Activated naive CD4-positive, alpha-beta T cell treated with anti-CD3 and anti-CD28 coated beads, Interleukin-2, amount 10 ng/mL, durations not matched to agents 7 days and 5 days (primary cell): ENCODE data around the gene F7.

Experiments
- CTCF ChIA-PET: fragments of 350-600 bp; sonication (Branson Sonifier 250); formaldehyde crosslinking; loops from one replicate; lab custom pipeline; 2021; ENCODE audit warnings: antibody characterized with exemption; lab: Charles Lee
- DNase-seq: peaks from one replicate; pipeline ENCODE4 v3.0.0-alpha.2; 2020
- H3K27ac Mint-ChIP-seq: one replicate; pipeline ENCODE4 v1.8.0; 2021; ENCODE audit warnings: mild to moderate bottlenecking, moderate library complexity, mixed read lengths
- H3K27me3 Mint-ChIP-seq: one replicate; pipeline ENCODE4 v1.8.0; 2021; ENCODE audit warnings: mild to moderate bottlenecking, mixed read lengths
- H3K36me3 Mint-ChIP-seq: one replicate; pipeline ENCODE4 v1.8.0; 2021; ENCODE audit warnings: mixed read lengths
- H3K4me1 Mint-ChIP-seq: one replicate; pipeline ENCODE4 v1.8.0; 2021; ENCODE audit warnings: mixed read lengths
- H3K4me3 Mint-ChIP-seq: one replicate; pipeline ENCODE4 v1.8.0; 2021; ENCODE audit warnings: mild to moderate bottlenecking, moderate library complexity, mixed read lengths
- H3K9me3 Mint-ChIP-seq: one replicate; pipeline ENCODE4 v1.8.0; 2021; ENCODE audit warnings: mixed read lengths

The F7 gene

DNA sequence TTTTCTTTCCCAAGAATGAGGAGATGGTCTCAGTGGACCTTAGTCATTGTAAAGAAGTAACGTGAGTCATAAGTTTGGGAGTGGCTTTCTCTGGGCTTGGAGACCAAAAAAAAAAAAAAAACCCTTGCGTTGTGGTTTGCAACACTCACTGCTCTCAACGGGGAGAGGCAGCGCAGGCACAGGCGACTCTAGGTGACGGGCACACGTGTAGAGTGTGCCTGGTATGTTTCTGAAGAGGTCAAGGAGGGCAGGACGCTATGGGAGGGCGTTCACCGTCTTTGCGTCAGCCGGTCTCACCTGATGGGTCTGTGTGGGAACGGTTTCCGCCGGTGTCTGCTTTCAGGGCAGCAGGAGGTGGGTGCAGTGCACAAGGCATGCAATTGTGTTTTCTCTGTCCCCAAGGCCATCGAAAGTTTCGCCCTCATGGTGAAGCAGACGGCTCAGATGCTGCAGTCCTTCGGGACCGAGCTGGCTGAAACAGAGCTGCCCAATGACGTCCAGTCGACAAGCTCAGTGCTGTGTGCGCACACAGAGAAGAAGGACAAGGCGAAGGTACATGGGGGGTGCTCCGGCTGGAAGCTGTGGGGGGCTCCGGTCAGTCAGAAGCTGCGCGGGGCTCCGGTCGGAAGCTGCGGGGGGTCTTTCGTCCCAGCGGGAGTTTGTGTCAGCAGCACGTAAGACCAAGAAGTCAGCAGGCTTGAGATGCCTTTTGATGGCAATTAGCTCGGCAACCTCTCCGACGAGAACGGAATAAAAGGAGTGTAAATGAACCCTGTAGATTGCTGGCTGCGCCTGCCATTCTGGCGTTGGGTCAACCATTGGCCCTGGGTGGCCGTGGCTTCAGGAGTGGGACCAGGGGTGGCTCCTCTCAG, 40.8 kb upstream of the F7 start:
- Mint-ChIP-seq H3K4me3 (no peak overlapping the region), H3K27ac (no peak overlapping the region), H3K9me3 (no peaks in the 10 kb centered on the region), H3K27me3 (no peaks in the 10 kb centered on the region), H3K4me1 (no peaks in the 10 kb centered on the region), H3K36me3 (no peaks in the 10 kb centered on the region)
- DNase-seq = no peak
- CTCF ChIA-PET = no interaction called here

DNA sequence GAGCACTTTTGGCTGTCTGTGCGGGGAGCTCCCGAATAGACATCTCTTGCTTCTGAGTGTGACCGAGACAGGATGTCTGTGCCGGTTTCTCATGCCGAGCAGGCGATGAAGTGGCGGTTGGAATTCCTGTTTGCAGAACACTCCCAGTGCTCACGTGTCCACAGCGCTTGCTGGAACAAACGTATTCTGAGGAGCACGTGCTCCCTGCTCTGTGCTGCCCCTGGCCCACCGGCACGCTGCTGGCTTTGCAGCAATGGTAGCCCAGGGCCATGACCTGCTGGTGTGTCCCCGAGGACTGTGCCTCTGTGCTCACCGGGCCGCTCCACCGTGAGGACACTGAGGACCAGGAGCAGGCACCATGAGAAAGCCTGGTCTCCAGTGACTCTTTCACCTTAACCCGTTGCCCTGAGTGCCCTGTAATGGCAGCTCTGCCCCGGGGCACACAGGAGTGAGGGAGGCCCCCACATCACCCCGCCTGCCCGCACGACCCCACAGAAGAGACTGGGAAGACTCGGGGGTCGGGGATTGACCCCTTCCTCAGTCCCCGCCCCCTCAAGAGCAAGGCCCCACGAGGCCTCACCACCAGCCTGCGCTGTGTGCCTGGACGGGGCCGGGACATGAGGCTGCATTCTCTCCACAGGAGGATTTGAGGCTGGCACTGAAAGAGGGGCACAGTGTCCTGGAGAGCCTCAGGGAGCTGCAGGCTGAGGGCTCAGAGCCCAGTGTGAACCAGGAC, 40.0 kb upstream of the F7 start:
- Mint-ChIP-seq H3K27me3 (no peaks in the 10 kb centered on the region), H3K9me3 (no peaks in the 10 kb centered on the region), H3K4me1 (no peaks in the 10 kb centered on the region), H3K36me3 (no peaks in the 10 kb centered on the region), H3K4me3 (no peak overlapping the region), H3K27ac (no peak overlapping the region)
- CTCF ChIA-PET = no interaction called here
- no peak for DNase-seq

DNA sequence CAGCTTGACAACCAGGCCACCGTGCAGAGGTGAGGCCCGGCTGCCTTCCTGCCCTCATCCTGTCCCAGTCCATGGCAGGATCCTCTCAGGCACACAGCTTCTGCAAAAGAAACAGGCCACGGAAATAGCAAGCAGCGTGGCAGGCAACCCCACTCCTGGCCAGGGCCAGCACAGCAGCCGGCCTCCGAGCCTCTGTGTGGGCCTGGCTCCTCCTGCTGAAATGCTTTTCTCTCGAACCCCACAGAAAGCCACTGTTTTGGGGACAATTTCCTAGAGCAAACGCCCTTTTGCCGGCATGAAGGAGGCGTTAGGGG, 39.5 kb upstream of the F7 start:
- Mint-ChIP-seq H3K36me3 (no peaks in the 10 kb centered on the region), H3K27me3 (no peaks in the 10 kb centered on the region), H3K4me1 (no peaks in the 10 kb centered on the region), H3K4me3 (no peak overlapping the region), H3K27ac (no peak overlapping the region), H3K9me3 (no peaks in the 10 kb centered on the region)
- CTCF ChIA-PET = no interaction called here
- no peak for DNase-seq

DNA sequence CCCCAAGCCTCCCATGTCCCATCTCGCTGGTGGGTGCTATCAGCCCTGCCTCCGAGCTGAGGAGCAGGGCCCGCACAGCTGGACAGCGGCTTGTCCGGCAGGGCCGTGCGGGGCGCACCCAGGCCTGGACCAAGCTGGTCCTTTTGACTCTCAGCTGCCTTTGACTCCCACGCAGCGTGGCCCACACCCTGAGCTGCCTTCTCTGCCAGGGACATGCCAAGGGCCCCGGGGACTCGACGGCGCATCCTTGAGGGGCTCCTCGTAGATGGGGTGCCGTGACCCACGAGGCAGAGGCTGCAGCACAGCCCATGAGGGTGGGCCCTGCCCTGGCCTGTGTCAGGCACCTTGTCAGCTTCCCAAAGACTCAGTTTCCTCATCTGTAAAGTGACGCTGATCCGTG, 38.8 kb upstream of the F7 start:
- Mint-ChIP-seq H3K4me1 (no peaks in the 10 kb centered on the region), H3K36me3 (no peaks in the 10 kb centered on the region), H3K27me3 (no peaks in the 10 kb centered on the region), H3K4me3 (no peak overlapping the region), H3K9me3 (no peaks in the 10 kb centered on the region), H3K27ac (no peak overlapping the region)
- CTCF ChIA-PET = no interaction called here
- DNase-seq = no peak

DNA sequence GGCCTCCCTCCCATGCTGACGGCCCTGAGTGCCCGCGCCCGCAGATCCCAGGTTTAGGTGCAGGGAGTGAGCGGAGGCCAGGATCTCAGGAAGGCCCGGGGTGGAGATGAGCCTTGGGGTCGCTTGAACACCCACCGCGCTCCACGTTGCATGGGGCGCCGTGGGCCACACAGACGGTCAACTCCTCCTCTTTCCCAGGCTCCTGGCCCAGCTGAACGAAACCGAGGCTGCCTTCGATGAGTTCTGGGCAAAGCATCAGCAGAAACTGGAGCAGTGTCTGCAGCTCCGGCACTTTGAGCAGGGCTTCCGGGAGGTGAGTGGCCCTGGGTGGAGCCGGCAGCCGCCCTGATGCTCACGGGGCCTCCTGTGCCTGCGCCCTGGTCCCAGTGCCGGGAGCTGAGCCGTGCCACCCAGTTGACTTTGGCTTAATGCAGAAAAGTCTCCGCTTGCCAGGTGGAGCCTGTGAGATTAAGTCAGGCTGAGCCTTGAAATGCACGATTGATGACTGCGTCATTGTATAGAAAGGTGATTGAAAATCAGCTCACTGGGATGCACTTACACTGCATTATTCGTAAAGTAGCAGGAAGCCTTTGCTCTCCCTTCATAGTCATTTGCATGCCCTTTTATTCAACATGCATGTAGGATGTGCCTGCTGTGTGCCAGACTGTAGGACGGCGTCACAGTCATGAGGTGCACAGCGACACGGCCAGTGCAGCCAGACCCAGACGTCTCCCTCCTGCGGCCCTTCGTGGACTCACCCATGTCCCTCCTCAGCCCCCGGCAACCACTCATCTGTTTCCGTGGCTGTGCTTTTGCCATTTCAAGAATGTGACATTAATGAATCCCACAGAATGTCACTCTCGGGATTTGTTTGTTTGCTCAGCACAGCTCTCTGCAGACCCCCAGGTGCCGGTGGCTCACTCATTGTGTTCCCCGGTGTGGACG, 35.5 kb upstream of the F7 start:
- Mint-ChIP-seq H3K9me3 (no peaks in the 10 kb centered on the region), H3K27ac (no peak overlapping the region), H3K27me3 (no peaks in the 10 kb centered on the region), H3K36me3 (no peaks in the 10 kb centered on the region), H3K4me1 (no peaks in the 10 kb centered on the region), H3K4me3 (no peak overlapping the region)
- no peak for DNase-seq
- CTCF ChIA-PET = no interaction called here

DNA sequence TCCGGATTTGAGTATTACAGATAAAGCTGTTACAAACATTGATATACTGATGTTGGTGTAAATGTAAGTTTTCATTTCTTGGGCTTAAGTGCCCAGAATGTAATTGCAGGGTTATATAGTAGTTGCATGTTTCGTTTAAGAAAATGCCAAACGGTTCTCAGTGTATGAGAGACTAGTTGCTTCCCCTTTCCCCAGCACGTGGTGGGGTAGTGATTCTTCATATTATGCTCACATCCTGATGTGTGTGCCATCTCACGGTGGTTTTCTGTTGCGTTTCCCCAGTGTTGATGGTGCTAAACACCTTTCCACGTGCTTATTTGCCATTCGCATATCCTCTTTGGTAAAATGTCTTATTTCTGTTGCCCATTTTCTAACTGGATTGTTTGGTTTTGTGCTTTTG, 34.7 kb upstream of the F7 start:
- DNase-seq = no peak
- Mint-ChIP-seq H3K36me3 (no peaks in the 10 kb centered on the region), H3K27me3 (no peaks in the 10 kb centered on the region), H3K9me3 (no peaks in the 10 kb centered on the region), H3K27ac (no peak overlapping the region), H3K4me1 (no peaks in the 10 kb centered on the region), H3K4me3 (no peak overlapping the region)
- CTCF ChIA-PET = no interaction called here

DNA sequence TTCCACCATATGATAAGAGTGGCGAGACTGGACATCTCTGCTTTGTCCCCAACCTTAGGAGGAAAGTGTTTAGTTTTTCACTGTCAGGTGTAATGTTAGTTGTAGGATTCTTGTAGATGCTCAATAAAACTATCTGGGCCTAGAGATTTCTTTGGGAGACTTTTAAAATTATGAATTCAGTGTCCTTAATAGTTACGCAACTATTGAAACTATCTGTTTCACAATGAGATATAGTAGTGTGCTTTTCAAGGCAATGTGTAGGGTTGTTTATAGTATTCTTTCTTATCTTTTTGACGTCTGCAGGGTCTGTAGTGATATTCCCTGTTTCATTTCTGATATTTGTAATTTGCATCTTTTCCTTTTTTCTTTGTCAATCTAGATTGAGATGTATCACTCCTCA, 33.2 kb upstream of the F7 start:
- H3K4me1 Mint-ChIP-seq = no peaks in the 10 kb centered on the region
- DNase-seq = no peak
- H3K36me3 Mint-ChIP-seq = no peaks in the 10 kb centered on the region
- no peaks in the 10 kb centered on the region for H3K9me3 Mint-ChIP-seq
- H3K4me3 Mint-ChIP-seq = no peak overlapping the region
- H3K27me3 Mint-ChIP-seq = no peaks in the 10 kb centered on the region
- CTCF ChIA-PET = no interaction called here
- no peak overlapping the region for H3K27ac Mint-ChIP-seq

DNA sequence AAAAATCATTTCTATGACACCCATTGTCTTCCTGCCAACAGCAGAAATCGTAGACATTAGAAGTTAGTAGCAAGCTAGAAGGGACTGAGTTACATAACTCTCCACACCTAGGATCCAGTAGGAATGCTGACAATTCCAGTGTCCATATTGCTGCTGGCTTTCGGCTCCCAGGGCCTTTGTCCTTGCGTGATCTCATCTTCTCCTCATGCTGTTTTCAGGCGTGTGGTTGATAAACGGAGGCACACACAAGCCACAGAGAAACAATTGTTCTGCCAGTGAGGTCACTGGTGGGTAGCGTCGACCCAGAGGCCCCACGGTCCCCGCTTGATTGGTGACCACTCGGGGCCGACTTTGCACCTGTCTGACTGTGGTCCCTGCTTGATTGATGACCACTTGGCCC, 31.6 kb upstream of the F7 start:
- CTCF ChIA-PET = no interaction called here
- Mint-ChIP-seq H3K9me3 (no peaks in the 10 kb centered on the region), H3K27ac (no peak overlapping the region), H3K27me3 (no peaks in the 10 kb centered on the region), H3K4me1 (no peaks in the 10 kb centered on the region), H3K36me3 (no peaks in the 10 kb centered on the region), H3K4me3 (no peak overlapping the region)
- DNase-seq = no peak

DNA sequence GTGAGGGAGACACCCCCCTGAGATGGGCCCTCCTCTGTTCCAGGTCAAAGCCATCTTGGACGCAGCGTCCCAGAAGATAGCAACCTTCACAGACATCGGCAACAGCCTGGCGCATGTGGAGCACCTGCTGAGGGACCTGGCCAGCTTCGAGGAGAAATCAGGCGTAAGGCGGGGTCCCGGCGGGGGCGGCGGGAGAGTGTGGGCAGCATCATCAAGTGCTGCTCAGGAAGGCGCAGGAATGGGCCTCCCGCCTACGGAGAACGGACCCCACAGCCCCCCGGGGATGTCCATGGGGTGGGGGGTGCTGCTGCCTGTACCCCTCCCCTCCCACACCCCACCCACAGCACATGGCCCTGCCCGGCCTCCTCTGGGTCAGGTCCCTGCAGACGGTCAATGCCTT, 31.2 kb upstream of the F7 start:
- Mint-ChIP-seq H3K27me3 (no peaks in the 10 kb centered on the region), H3K36me3 (no peaks in the 10 kb centered on the region), H3K4me3 (no peak overlapping the region), H3K4me1 (no peaks in the 10 kb centered on the region), H3K9me3 (no peaks in the 10 kb centered on the region), H3K27ac (no peak overlapping the region)
- no peak for DNase-seq
- CTCF ChIA-PET = no interaction called here

DNA sequence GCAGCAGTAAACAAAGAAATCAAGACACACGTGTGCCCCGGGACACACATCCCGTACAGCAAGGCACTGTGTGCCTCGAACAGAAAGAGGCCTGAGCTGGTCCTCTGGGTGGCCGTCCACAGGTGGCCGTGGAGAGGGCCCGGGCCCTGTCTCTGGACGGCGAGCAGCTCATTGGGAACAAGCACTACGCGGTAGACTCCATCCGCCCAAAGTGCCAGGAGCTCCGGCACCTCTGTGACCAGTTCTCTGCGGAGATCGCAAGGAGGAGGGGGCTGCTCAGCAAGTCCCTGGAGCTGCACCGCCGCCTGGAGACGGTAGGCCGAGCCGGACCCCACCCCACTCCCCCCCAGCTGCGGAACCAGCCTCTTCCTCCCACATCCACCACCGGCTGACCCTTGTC, 30.7 kb upstream of the F7 start:
- no peak for DNase-seq
- no peaks in the 10 kb centered on the region for H3K27me3 Mint-ChIP-seq
- CTCF ChIA-PET = no interaction called here

DNA sequence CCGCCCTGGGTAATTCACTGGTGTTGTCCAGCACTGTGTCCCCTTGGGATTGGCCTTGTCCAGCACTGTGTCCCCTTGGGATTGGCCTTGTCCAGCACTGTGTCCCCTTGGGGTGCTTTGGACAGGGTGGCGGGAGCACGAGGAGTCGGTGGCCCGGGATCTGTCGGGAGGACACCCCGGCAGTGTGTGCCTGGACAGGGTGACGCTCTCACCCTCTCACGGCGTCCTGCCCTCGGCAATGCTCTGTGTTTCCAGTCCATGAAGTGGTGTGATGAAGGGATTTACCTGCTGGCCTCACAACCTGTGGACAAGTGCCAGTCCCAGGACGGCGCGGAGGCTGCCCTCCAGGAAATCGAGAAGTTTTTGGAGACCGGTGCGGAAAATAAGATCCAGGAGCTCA, 29.9 kb upstream of the F7 start:
- H3K36me3 Mint-ChIP-seq = no peaks in the 10 kb centered on the region
- no peaks in the 10 kb centered on the region for H3K9me3 Mint-ChIP-seq
- H3K27me3 Mint-ChIP-seq = no peaks in the 10 kb centered on the region
- CTCF ChIA-PET = no interaction called here
- no peaks in the 10 kb centered on the region for H3K4me1 Mint-ChIP-seq
- H3K27ac Mint-ChIP-seq = no peak overlapping the region
- DNase-seq = no peak
- no peak overlapping the region for H3K4me3 Mint-ChIP-seq

More for the DNA sequence above, 30.7 kb upstream of the F7 start:
- no peak overlapping the region for H3K4me3 Mint-ChIP-seq
- no peaks in the 10 kb centered on the region for H3K9me3 Mint-ChIP-seq
- no peaks in the 10 kb centered on the region for H3K36me3 Mint-ChIP-seq
- no peak overlapping the region for H3K27ac Mint-ChIP-seq
- H3K4me1 Mint-ChIP-seq = no peaks in the 10 kb centered on the region

DNA sequence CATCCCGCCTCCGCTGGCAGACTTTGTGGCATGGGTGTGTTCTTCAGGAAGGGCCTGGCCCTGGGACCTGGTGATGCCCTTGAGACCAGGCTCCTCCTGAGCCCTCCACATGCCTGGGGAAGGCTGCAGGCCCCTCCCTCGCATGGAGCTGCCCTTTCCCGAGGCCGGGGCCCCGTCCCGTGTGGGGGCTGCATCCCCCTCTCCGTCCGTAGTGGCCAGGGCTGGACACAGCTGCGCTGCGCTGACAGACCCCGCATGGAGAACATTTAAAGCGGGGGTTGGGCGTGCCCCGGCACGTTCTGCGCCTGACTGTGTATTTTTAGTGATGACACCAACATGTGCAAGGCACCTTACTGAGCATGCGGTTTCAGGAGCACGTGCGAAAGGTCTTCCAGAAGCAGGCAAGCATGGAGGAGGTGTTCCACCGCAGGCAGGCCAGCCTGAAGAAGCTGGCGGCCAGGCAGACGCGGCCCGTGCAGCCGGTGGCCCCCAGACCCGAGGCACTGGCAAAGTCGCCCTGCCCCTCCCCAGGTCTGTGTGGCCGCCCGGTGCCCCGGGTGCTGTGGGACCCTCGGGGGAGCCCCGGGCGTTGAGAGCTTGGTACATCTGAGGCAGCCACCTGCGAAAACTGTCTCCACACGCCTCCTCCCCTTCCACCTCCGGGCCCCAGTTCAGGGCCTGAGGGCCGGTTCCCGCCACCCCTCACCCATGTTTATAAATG, 28.8 kb upstream of the F7 start:
- Mint-ChIP-seq H3K27me3 (no peaks in the 10 kb centered on the region), H3K4me3 (no peak overlapping the region), H3K36me3 (no peaks in the 10 kb centered on the region), H3K27ac (no peak overlapping the region), H3K4me1 (no peaks in the 10 kb centered on the region), H3K9me3 (no peaks in the 10 kb centered on the region)
- CTCF ChIA-PET = no interaction called here
- no peak for DNase-seq

DNA sequence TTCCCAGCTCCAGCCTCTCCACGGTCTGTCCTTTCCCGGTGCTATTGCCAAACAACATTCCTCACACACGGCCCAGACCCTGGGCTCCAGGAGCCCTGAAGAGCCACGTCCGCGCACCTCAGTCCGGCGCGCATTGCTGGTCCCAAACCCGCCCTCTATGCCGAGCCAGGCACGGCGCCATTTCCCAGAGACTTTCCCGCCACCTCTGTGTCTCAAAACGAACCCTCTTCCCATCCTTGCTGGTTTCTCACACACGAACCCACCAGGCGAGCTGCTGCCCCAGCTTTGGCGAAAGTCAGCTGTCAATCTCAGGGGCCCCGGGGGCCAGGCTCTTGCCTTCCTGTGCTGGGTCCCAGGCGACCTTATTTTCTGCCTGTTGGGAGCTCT, 28.0 kb upstream of the F7 start:
- Mint-ChIP-seq H3K4me1 (no peaks in the 10 kb centered on the region), H3K36me3 (no peaks in the 10 kb centered on the region), H3K4me3 (no peak overlapping the region), H3K27ac (no peak overlapping the region), H3K9me3 (no peaks in the 10 kb centered on the region), H3K27me3 (no peaks in the 10 kb centered on the region)
- DNase-seq = no peak
- CTCF ChIA-PET = no interaction called here
